Muscle layer of colon (tissue), 2 donors: Measurements from ENCODE around the gene ELOA.
"Not testable (repeated sequence)": the region's sequence is repeated elsewhere in the genome, so short reads cannot be mapped to it uniquely, and the experiment has no call there.

Experiments
- H3K27ac ChIP-seq: one replicate; pipeline ENCODE4 v1.7.0; 2013; ENCODE audit warnings: low read depth, mild to moderate bottlenecking, low read length, moderate library complexity
- H3K27me3 ChIP-seq, 2 donors: one replicate each; pipeline ENCODE4 v1.7.0; 2013; ENCODE audit warnings: low read length in 2 of 2, mild to moderate bottlenecking in 2 of 2; ENCODE audit not compliant: insufficient read depth in 2 of 2, control insufficient read depth in 1 of 2
- H3K36me3 ChIP-seq: one replicate; pipeline ENCODE4 v1.7.0; 2013; ENCODE audit warnings: mild to moderate bottlenecking, low read length; ENCODE audit not compliant: insufficient read depth
- H3K4me1 ChIP-seq: one replicate; pipeline ENCODE4 v1.7.0; 2013; ENCODE audit warnings: mild to moderate bottlenecking, low read length; ENCODE audit not compliant: insufficient read depth
- H3K4me3 ChIP-seq, 2 donors: one replicate each; pipeline ENCODE4 v1.7.0; 2013; ENCODE audit warnings: low read length in 2 of 2, low read depth in 1 of 2, mild to moderate bottlenecking in 1 of 2, moderate library complexity in 1 of 2
- H3K9ac ChIP-seq: one replicate; pipeline ENCODE4 v1.7.0; 2013; ENCODE audit warnings: low read length
- H3K9me3 ChIP-seq: one replicate; pipeline ENCODE4 v1.7.0; 2013; ENCODE audit warnings: mild to moderate bottlenecking, low read length
- donor health status: abdominal sarcoma.
- donor health status: Adenocarcinoma of cecum.

Gene ELOA

DNA sequence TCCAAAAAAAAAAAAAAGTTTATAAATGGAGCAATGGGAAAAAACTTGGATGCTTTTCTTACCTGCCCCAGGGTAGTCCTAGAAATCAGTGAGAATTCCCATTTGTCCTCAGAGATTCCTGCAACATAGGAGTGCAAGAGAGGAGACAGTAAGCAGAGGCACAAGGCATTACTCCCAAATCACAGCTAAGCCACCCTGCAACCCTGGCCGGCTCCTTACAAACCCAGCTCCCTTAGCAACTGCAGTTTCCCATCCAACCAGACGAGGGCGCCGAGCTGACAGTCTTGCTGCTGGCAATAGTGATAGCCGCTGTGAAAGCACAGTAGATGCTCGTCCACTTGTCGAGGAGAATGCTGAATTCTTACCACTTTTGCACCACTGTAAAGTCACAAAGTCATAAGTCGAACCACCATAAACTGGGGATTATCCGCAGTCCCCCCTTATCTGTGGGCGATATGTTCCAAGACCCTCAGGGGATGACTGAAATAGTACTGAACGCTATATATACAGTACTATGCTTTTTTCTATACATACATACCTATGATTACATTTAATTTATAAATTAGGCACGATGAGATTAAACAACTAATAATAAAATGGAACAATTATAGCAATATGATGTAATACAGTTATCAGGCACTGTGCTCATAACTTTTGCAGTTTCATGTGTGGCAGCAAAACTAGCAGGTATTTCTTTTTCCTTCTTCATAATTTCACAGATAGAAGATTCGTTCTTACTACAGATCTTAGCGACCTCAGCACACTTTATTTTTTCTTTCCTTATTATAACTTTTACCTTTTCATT is 29.0 kb downstream of the ELOA start:
- Histone ChIP-seq H3K9ac (no peak overlapping the region), H3K9me3 (no peaks in the 10 kb centered on the region), H3K27me3 (no peaks in the 10 kb centered on the region), H3K36me3 (peaks cover 18% of the 10 kb centered on the region), H3K27ac (no peak overlapping the region), H3K4me1 (peaks cover 3% of the 10 kb centered on the region), H3K4me3 (no peak overlapping the region)

DNA sequence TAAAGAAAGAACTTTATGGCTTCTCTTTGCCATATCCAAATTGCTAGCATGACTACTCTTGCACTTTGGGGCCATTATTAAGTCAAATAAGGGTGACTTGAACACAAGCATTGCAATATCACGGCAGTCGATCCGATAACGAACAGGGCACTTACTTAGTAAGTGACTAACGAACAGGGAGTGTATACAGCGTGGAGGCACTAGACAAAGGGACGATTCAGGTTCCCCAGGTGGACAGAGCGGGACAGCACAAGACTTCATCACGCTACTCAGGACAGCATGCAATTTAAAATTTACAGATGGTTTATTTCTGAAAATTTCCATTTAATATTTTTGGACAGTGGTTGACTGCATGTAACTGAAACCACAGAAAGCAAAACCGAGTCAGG is 29.6 kb downstream of the ELOA start:
- Histone ChIP-seq H3K4me3 (no peak overlapping the region), H3K27me3 (no peaks in the 10 kb centered on the region), H3K9me3 (no peaks in the 10 kb centered on the region), H3K27ac (no peak overlapping the region), H3K4me1 (peaks cover 5% of the 10 kb centered on the region), H3K9ac (no peak overlapping the region), H3K36me3 (peaks cover 14% of the 10 kb centered on the region)

DNA sequence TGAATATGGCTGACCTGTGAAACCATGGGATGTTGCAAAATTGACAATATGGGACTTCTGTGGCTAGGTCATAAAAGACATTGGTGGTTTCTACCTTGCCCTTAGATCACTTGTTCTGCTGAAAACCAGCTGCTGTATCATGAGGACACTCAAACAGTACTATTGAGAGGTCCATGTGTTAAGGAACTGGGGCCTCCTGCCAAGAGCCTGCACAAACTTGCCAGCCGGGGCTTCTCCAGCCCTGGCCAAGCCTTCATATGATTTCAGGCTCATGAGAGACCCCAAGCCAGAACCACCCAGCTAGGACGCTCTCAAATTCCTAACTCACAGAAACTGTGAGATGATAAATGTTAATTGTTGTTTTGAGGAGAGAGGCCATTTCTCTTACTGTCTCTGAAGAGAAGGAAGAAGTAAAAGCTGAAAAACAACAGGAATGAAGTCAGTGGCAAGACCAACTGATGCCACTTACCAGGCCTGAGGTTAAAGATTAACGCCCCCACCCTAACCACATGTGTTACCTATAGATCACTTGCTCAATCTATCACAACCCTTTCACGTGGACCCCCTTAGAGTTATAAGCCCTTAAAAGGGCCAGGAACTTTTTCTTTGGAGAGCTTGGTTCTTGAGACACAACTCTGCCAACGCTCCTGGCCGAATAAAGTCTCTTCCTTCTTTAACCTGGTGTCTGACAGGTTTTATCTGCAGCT is 31.1 kb downstream of the ELOA start:
- Histone ChIP-seq H3K4me3 (no peak overlapping the region), H3K27me3 (no peaks in the 10 kb centered on the region), H3K9me3 (no peaks in the 10 kb centered on the region), H3K27ac (no peak overlapping the region), H3K36me3 (peaks cover under 1% of the 10 kb centered on the region), H3K9ac (no peak overlapping the region), H3K4me1 (peaks cover 10% of the 10 kb centered on the region)

DNA sequence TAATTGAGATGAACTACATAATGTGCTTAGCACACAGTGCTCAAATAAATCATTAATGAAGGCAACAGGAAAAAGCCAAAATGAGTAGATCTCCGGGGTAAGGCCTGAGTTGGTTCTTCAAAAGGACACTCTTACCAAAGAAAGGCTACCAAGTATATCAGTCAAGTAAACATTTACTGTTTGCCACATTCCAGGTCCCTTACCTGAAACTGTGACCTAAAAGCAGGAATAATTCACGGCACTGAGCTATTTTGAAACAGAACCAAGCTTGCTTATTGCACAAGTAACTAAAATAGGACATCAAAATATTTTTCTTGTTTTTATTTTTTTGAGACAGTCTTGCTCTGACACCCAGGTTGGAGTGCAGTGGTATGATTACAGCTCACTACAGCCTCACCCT is 32.9 kb downstream of the ELOA start:
- peaks cover 15% of the 10 kb centered on the region for H3K4me1 ChIP-seq

DNA sequence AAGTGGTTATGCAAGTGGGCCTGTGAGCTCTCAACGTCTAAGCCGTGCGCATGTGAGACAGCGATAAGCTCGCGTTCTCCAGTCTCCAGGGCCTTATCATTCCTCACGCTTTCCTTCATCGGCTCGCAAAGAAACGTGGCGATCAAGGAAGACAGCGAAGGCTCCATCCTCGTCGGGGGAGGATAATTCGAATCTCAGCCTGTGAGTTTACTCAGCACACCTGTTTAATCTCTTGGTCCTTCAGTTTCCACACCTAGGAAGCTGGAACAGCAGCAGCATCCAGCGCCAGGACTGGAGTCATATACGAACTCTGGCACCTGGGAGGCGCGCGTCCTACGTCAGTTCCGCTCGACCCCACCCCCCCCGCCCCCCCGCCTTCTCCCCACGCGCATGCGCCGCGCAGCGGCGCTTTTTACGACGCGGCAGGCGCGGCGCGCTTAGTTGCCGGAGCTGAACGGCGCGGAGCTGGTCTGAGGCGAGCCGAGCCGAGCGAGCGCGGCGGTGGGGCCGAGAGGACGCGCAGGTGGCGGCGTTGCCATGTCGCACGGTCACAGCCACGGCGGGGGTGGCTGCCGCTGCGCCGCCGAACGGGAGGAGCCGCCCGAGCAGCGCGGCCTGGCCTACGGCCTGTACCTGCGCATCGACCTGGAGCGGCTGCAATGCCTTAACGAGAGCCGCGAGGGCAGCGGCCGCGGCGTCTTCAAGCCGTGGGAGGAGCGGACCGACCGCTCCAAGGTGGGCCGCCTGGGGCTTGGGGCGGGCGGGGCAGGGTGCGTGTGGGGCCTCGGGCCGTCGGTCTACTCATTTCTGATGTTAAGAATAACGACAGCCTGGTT is 34.9 kb downstream of the ELOA start, which contains the start of gene PITHD1:
TSS of gene PITHD1 (plus strand) at position 440 of the 836 bp plus-strand sequence. CDS start at position 538, 98 bp downstream.
- H3K9ac ChIP-seq: peak within 1 kb of the TSS; percentile 86
- no peaks in the 10 kb centered on the region for H3K27me3 ChIP-seq
- peak within 1 kb of the TSS; percentile 87 for H3K27ac ChIP-seq
- H3K36me3 ChIP-seq: peaks cover 9% of the 10 kb centered on the region
- H3K4me1 ChIP-seq: peaks cover 15% of the 10 kb centered on the region
- H3K9me3 ChIP-seq: no peaks in the 10 kb centered on the region
- peak within 1 kb of the TSS; percentile 72 to 80 for H3K4me3 ChIP-seq

More for the DNA sequence above, 32.9 kb downstream of the ELOA start:
- H3K27ac ChIP-seq: no peak overlapping the region
- H3K9me3 ChIP-seq: no peaks in the 10 kb centered on the region
- H3K27me3 ChIP-seq: no peaks in the 10 kb centered on the region
- H3K9ac ChIP-seq: no peak overlapping the region
- no peaks in the 10 kb centered on the region for H3K36me3 ChIP-seq
- H3K4me3 ChIP-seq: no peak overlapping the region

DNA sequence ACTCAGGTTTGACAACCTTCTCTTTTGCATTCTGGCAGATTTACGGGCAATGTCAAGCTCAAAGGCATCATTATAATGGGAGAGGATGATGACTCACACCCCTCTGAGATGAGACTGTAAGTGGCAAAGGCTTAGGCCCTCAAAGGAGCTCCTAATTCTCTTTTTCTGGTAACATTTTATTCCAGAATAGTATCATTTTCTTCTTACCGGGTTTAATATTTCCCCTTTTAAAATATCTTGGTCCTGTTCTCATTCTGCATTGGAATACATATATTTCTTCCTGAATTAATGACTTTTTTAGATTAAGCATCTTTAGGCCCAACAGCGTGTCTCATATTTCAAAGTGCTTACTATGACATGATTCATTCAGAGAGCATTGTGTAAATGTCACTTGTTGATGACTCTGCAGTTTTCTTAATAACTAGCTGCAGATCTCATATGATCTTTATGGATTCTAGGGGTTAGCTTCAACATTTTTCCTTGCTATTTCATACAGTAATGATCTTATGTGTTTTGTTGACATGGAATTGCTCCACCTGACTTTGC is 36.6 kb downstream of the ELOA start:
- peaks cover 15% of the 10 kb centered on the region for H3K4me1 ChIP-seq
- H3K27me3 ChIP-seq: no peaks in the 10 kb centered on the region
- no peaks in the 10 kb centered on the region for H3K9me3 ChIP-seq
- H3K9ac ChIP-seq: no peak overlapping the region
- peaks cover 14% of the 10 kb centered on the region for H3K36me3 ChIP-seq
- no peak overlapping the region for H3K27ac ChIP-seq
- H3K4me3 ChIP-seq: no peak overlapping the region

DNA sequence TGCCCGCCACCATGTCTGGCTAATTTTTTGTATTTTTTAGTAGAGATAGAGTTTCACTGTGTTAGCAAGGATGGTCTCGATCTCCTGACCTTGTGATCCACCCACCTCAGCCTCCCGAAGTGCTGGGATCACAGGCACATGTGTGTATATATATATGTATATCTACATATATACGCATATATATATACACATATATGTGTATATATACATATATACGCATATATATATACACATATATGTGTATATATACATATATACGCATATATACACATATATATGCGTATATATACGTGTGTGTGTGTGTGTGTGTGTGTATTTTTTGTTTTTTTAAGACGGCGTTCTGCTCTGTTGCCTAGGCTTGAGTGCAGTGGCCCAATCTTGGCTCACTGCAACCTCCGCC is 39.9 kb downstream of the ELOA start:
- H3K27me3 ChIP-seq, H3K4me3 ChIP-seq, H3K4me1 ChIP-seq, H3K9ac ChIP-seq, H3K27ac ChIP-seq, H3K9me3 ChIP-seq: not testable (repeated sequence)
- H3K36me3 ChIP-seq: peaks cover 39% of the 10 kb centered on the region

DNA sequence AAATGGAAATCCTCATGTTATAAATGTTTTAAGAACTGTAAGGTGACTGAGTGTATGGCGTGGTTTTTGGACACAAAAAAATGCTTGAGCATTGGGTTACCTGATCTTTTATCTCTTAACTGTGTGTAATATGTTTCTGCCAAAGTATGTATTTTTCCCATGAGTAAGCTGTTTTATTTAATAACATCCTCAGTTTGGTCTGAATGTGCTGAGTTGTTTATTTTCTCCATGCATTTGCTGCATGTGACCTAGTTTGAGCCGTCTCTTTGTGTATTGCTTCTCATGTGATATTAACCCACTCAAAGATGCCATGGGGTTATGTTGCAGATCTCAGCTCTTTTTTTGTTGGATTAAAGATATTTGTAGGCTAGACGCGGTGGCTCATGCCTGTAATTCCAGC is 41.6 kb downstream of the ELOA start:
- Histone ChIP-seq H3K27me3 (no peaks in the 10 kb centered on the region), H3K36me3 (peaks cover 41% of the 10 kb centered on the region), H3K27ac (no peak overlapping the region), H3K9ac (no peak overlapping the region), H3K4me3 (no peak overlapping the region), H3K4me1 (no peaks in the 10 kb centered on the region), H3K9me3 (no peaks in the 10 kb centered on the region)

DNA sequence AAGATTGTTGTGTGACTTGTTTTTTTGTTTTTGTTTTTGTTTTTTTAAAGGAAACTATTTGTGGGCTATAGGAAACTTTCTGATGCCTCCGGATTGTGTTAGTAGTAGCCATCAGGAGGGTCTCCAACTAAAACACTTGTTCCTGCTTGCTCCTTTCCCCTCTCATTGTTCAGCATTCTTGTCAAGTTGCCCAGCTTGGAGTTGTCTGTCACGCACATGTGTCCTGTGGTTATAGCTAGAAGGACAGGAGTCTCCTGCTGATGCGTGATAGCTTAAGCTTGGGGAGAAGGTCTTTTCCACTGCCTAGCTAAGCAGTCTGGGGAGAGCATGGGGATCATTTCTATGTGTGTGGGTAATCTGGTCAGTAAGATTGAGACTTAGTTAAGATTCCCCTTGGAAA is 44.4 kb downstream of the ELOA start:
- no peak overlapping the region for H3K27ac ChIP-seq
- H3K9ac ChIP-seq: no peak overlapping the region
- no peaks in the 10 kb centered on the region for H3K27me3 ChIP-seq
- peaks cover 32% of the 10 kb centered on the region for H3K36me3 ChIP-seq
- no peaks in the 10 kb centered on the region for H3K9me3 ChIP-seq
- H3K4me3 ChIP-seq: no peak overlapping the region
- H3K4me1 ChIP-seq: peaks cover 21% of the 10 kb centered on the region

DNA sequence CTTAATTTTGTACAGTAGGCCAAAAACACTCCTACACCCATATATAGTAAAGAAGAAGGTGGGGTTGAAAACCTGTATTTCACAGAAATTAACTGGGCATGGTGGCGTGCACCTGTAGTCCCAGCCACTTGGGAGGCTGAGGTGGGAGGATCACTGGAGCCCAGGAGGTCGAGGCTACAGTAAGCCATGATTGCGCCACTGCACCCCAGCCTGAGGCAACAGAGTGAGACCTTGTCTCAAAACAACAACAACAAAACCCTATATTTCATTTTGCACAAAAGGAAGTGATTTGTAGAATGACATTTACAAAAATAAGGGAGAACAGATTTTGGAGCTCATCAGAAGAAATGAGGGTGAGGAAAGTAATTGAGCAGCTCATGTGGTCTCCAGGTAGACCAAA is 45.4 kb downstream of the ELOA start:
- Histone ChIP-seq H3K27ac (no peak overlapping the region), H3K9me3 (no peaks in the 10 kb centered on the region), H3K36me3 (peaks cover 35% of the 10 kb centered on the region), H3K27me3 (no peaks in the 10 kb centered on the region), H3K4me3 (no peak overlapping the region), H3K4me1 (peaks cover 30% of the 10 kb centered on the region), H3K9ac (no peak overlapping the region)
